ENCODE data around the gene ABI3. TPM values are rescaled to one million over a fixed set of nuclear protein-coding genes. Genes with fewer than 3 reads are reported as not detected.

The ABI3 gene
- total and polyA plus RNA-seq, 4 donors, result 1.4 to 6.5 (median 5.0) TPM

- H3K4me3 ChIP-seq (ENCODE audit: low read depth, low read length), result peak within 1 kb of the TSS; percentile 66
- H3K4me1 ChIP-seq (ENCODE audit: control insufficient read depth, insufficient read depth, low read length), result peaks cover 16% of the 10 kb centered on the region
- no peak within 1 kb of the TSS for H3K27ac ChIP-seq (ENCODE audit: low read depth, low read length)
- H3K9me3 ChIP-seq (ENCODE audit: control insufficient read depth, insufficient read depth, low read length), result no peaks in the 10 kb centered on the region
- 5% methylated on average over 44 of the region's 58 CpGs for WGBS (ENCODE audit: insufficient coverage)
- H3K27me3 ChIP-seq (ENCODE audit: control insufficient read depth, insufficient read depth, low read length), result peaks cover 39% of the 10 kb centered on the region
- no peaks in the 10 kb centered on the region for H3K36me3 ChIP-seq (ENCODE audit: control insufficient read depth, insufficient read depth, low read length)
- DNase-seq (ENCODE audit: low read depth in 4 of 6, low spot score in 6 of 6), result peak; percentile 67 to 95 (median 74)
These were observed 20.4 kb downstream of the ABI3 start, which contains the start of gene PHOSPHO1 for GRCh38 chr17:49230636-49231562. PHOSPHO1 (minus strand) TSS chr17:49230787; CDS start chr17:49226691, 4,096 bp downstream.

- H3K27me3 ChIP-seq (ENCODE audit: control insufficient read depth, insufficient read depth, low read length), result peaks cover 37% of the 10 kb centered on the region
- DNase-seq (ENCODE audit: low read depth in 4 of 6, low spot score in 6 of 6), result no peak
- H3K27ac ChIP-seq (ENCODE audit: low read depth, low read length), result no peak overlapping the region
- H3K4me1 ChIP-seq (ENCODE audit: control insufficient read depth, insufficient read depth, low read length), result peaks cover 16% of the 10 kb centered on the region
- no peak overlapping the region for H3K4me3 ChIP-seq (ENCODE audit: low read depth, low read length)
- H3K9me3 ChIP-seq (ENCODE audit: control insufficient read depth, insufficient read depth, low read length), result no peaks in the 10 kb centered on the region
- H3K36me3 ChIP-seq (ENCODE audit: control insufficient read depth, insufficient read depth, low read length), result no peaks in the 10 kb centered on the region
- no CpG with 5 or more reads among the region's 7 CpGs for WGBS (ENCODE audit: insufficient coverage)
These were observed 21.0 kb downstream of the ABI3 start for GRCh38 chr17:49231563-49231894.

- Histone ChIP-seq H3K4me3 (ENCODE audit: low read depth, low read length) (no peak overlapping the region), H3K36me3 (ENCODE audit: control insufficient read depth, insufficient read depth, low read length) (no peaks in the 10 kb centered on the region), H3K27me3 (ENCODE audit: control insufficient read depth, insufficient read depth, low read length) (peaks cover 21% of the 10 kb centered on the region), H3K4me1 (ENCODE audit: control insufficient read depth, insufficient read depth, low read length) (peaks cover 16% of the 10 kb centered on the region), H3K27ac (ENCODE audit: low read depth, low read length) (no peak overlapping the region), H3K9me3 (ENCODE audit: control insufficient read depth, insufficient read depth, low read length) (no peaks in the 10 kb centered on the region)
- 90% methylated on average over 3 of the region's 5 CpGs for WGBS (ENCODE audit: insufficient coverage)
- DNase-seq (ENCODE audit: low read depth in 4 of 6, low spot score in 6 of 6), result no peak
These were observed 24.1 kb downstream of the ABI3 start for GRCh38 chr17:49234509-49235080.

- peaks cover 13% of the 10 kb centered on the region for H3K27me3 ChIP-seq (ENCODE audit: control insufficient read depth, insufficient read depth, low read length)
- no peak for DNase-seq (ENCODE audit: low read depth in 4 of 6, low spot score in 6 of 6)
- peaks cover 3% of the 10 kb centered on the region for H3K4me1 ChIP-seq (ENCODE audit: control insufficient read depth, insufficient read depth, low read length)
- H3K36me3 ChIP-seq (ENCODE audit: control insufficient read depth, insufficient read depth, low read length), result no peaks in the 10 kb centered on the region
- 74% methylated on average over 4 of the region's 4 CpGs for WGBS (ENCODE audit: insufficient coverage)
- H3K27ac ChIP-seq (ENCODE audit: low read depth, low read length), result no peak overlapping the region
- H3K9me3 ChIP-seq (ENCODE audit: control insufficient read depth, insufficient read depth, low read length), result no peaks in the 10 kb centered on the region
- no peak overlapping the region for H3K4me3 ChIP-seq (ENCODE audit: low read depth, low read length)
These were observed 25.4 kb downstream of the ABI3 start for GRCh38 chr17:49235896-49236295.

GRCh38 chr17:49239963-49240362, 29.5 kb downstream of the ABI3 start:
- Histone ChIP-seq H3K27ac (ENCODE audit: low read depth, low read length) (no peak overlapping the region), H3K4me1 (ENCODE audit: control insufficient read depth, insufficient read depth, low read length) (no peaks in the 10 kb centered on the region), H3K27me3 (ENCODE audit: control insufficient read depth, insufficient read depth, low read length) (peaks cover 8% of the 10 kb centered on the region), H3K9me3 (ENCODE audit: control insufficient read depth, insufficient read depth, low read length) (no peaks in the 10 kb centered on the region), H3K4me3 (ENCODE audit: low read depth, low read length) (no peak overlapping the region), H3K36me3 (ENCODE audit: control insufficient read depth, insufficient read depth, low read length) (no peaks in the 10 kb centered on the region)
- no CpG with 5 or more reads among the region's 1 CpG for WGBS (ENCODE audit: insufficient coverage)
- no peak for DNase-seq (ENCODE audit: low read depth in 4 of 6, low spot score in 6 of 6)

- Histone ChIP-seq H3K9me3 (ENCODE audit: control insufficient read depth, insufficient read depth, low read length) (no peaks in the 10 kb centered on the region), H3K4me3 (ENCODE audit: low read depth, low read length) (no peak overlapping the region), H3K27ac (ENCODE audit: low read depth, low read length) (no peak overlapping the region), H3K27me3 (ENCODE audit: control insufficient read depth, insufficient read depth, low read length) (peaks cover 8% of the 10 kb centered on the region), H3K4me1 (ENCODE audit: control insufficient read depth, insufficient read depth, low read length) (no peaks in the 10 kb centered on the region), H3K36me3 (ENCODE audit: control insufficient read depth, insufficient read depth, low read length) (no peaks in the 10 kb centered on the region)
- WGBS (ENCODE audit: insufficient coverage), result no CpG with 5 or more reads among the region's 1 CpG
- DNase-seq (ENCODE audit: low read depth in 4 of 6, low spot score in 6 of 6), result no peak
These were observed 30.1 kb downstream of the ABI3 start for GRCh38 chr17:49240619-49241018.

- no peaks in the 10 kb centered on the region for H3K9me3 ChIP-seq (ENCODE audit: control insufficient read depth, insufficient read depth, low read length)
- no peaks in the 10 kb centered on the region for H3K36me3 ChIP-seq (ENCODE audit: control insufficient read depth, insufficient read depth, low read length)
- no peak overlapping the region for H3K27ac ChIP-seq (ENCODE audit: low read depth, low read length)
- no peak for DNase-seq (ENCODE audit: low read depth in 4 of 6, low spot score in 6 of 6)
- 100% methylated on average over 1 of the region's 8 CpGs for WGBS (ENCODE audit: insufficient coverage)
- no peak overlapping the region for H3K4me3 ChIP-seq (ENCODE audit: low read depth, low read length)
- peaks cover 6% of the 10 kb centered on the region for H3K27me3 ChIP-seq (ENCODE audit: control insufficient read depth, insufficient read depth, low read length)
- no peaks in the 10 kb centered on the region for H3K4me1 ChIP-seq (ENCODE audit: control insufficient read depth, insufficient read depth, low read length)
These were observed 30.5 kb downstream of the ABI3 start for GRCh38 chr17:49241040-49241439.

GRCh38 chr17:49241692-49242397, 31.3 kb downstream of the ABI3 start:
- no peak overlapping the region for H3K4me3 ChIP-seq (ENCODE audit: low read depth, low read length)
- no peaks in the 10 kb centered on the region for H3K36me3 ChIP-seq (ENCODE audit: control insufficient read depth, insufficient read depth, low read length)
- no peak overlapping the region for H3K27ac ChIP-seq (ENCODE audit: low read depth, low read length)
- H3K27me3 ChIP-seq (ENCODE audit: control insufficient read depth, insufficient read depth, low read length), result peaks cover under 1% of the 10 kb centered on the region
- H3K4me1 ChIP-seq (ENCODE audit: control insufficient read depth, insufficient read depth, low read length), result no peaks in the 10 kb centered on the region
- DNase-seq (ENCODE audit: low read depth in 4 of 6, low spot score in 6 of 6), result no peak
- H3K9me3 ChIP-seq (ENCODE audit: control insufficient read depth, insufficient read depth, low read length), result no peaks in the 10 kb centered on the region
- whole genome bisulfite sequencing (ENCODE audit: insufficient coverage), result 89% methylated on average over 6 of the region's 9 CpGs

GRCh38 chr17:49242813-49243212, 32.3 kb downstream of the ABI3 start:
- H3K4me3 ChIP-seq (ENCODE audit: low read depth, low read length), result no peak overlapping the region
- DNase-seq (ENCODE audit: low read depth in 4 of 6, low spot score in 6 of 6), result no peak
- no peaks in the 10 kb centered on the region for H3K27me3 ChIP-seq (ENCODE audit: control insufficient read depth, insufficient read depth, low read length)
- no peaks in the 10 kb centered on the region for H3K36me3 ChIP-seq (ENCODE audit: control insufficient read depth, insufficient read depth, low read length)
- no peaks in the 10 kb centered on the region for H3K4me1 ChIP-seq (ENCODE audit: control insufficient read depth, insufficient read depth, low read length)
- 93% methylated on average over 2 of the region's 5 CpGs for WGBS (ENCODE audit: insufficient coverage)
- no peaks in the 10 kb centered on the region for H3K9me3 ChIP-seq (ENCODE audit: control insufficient read depth, insufficient read depth, low read length)
- no peak overlapping the region for H3K27ac ChIP-seq (ENCODE audit: low read depth, low read length)
